Measurements from ENCODE around the gene EMCN. TPM values are rescaled to one million over a fixed set of nuclear protein-coding genes. Genes with fewer than 3 reads are reported as not detected.

EMCN gene
- polyA plus RNA-seq, 6 donors from 2014 or later: not detected

GRCh38 chr4:100469555-100469954 lies 48.3 kb downstream of the EMCN start:
- DNase-seq (no peak), ATAC-seq (ENCODE audit: low read depth in 2 of 2) (no peak)
- Mint-ChIP-seq H3K4me3 (no peak overlapping the region), H3K4me1 (no peaks in the 10 kb centered on the region), H3K36me3 (no peaks in the 10 kb centered on the region), H3K9me3 (peaks cover 0 to 4% (median 0%) of the 10 kb centered on the region in 7 donors), H3K27ac (no peak overlapping the region), H3K27me3 (peaks cover 0 to 8% (median 0%) of the 10 kb centered on the region in 3 donors)

GRCh38 chr4:100466501-100466900 lies 51.3 kb downstream of the EMCN start:
- Mint-ChIP-seq H3K27ac (no peak overlapping the region), H3K4me1 (no peaks in the 10 kb centered on the region), H3K4me3 (no peak overlapping the region), H3K36me3 (no peaks in the 10 kb centered on the region), H3K27me3 (peaks cover 0 to 8% (median 0%) of the 10 kb centered on the region in 3 donors), H3K9me3 (peaks cover 0 to 4% (median 0%) of the 10 kb centered on the region in 7 donors)
- no peak for DNase-seq
- no peak for ATAC-seq (ENCODE audit: low read depth in 2 of 2)

DNA sequence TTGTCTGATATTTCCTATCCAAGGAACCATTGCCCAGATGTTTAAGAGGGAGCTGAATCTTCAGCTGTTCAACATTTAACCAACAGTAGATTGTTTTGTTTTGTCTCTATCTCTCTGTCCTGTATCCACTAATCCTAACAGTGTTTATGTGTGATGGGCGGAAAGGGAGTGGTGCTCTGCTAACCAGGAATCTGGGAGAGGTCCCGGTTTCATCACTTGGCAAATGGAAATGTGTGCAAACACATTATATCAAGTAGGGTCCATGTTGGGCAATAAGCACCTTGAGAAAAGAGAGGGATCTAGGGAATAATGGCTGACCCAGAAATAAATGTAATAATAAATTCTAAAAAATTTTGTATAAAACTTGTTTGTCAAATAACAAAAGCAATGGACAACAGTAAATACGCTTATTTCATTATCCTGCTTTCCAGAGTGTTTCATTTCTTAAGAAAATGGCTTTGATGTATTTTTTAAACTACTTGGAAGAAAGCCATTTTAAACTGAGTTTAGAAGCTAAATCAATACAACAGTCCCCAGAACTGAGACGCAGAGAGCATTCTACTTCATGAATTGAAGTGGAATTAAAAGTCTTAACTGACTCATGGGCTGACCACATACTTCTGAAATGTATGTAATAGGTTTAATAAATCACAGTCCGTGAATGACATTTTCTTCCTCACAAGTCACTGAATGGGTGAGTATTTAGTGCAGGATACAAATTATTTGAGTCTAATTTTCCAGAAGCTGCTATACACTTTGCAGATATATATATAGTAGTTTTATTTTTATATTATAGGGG lies 55.8 kb downstream of the EMCN start:
- H3K36me3 Mint-ChIP-seq: no peaks in the 10 kb centered on the region
- H3K4me3 Mint-ChIP-seq: no peak overlapping the region

GRCh38 chr4:100450449-100450848 lies 67.4 kb downstream of the EMCN start:
- H3K27ac Mint-ChIP-seq: no peak overlapping the region
- H3K4me1 Mint-ChIP-seq: no peaks in the 10 kb centered on the region
- no peak overlapping the region for H3K4me3 Mint-ChIP-seq
- H3K27me3 Mint-ChIP-seq: peaks cover 0 to 5% (median 0%) of the 10 kb centered on the region in 3 donors
- no peak for ATAC-seq (ENCODE audit: low read depth in 2 of 2)
- DNase-seq: no peak
- no peaks in the 10 kb centered on the region for H3K36me3 Mint-ChIP-seq
- peaks cover 0 to 7% (median 3%) of the 10 kb centered on the region in 7 donors for H3K9me3 Mint-ChIP-seq

More for the DNA sequence above, 55.8 kb downstream of the EMCN start:
- Mint-ChIP-seq H3K9me3 (no peaks in the 10 kb centered on the region), H3K27ac (no peak overlapping the region), H3K4me1 (peaks cover 3 to 8% (median 3%) of the 10 kb centered on the region in 3 donors), H3K27me3 (peaks cover 0 to 8% (median 0%) of the 10 kb centered on the region in 3 donors)
- ATAC-seq (ENCODE audit: low read depth in 2 of 2): no peak
- DNase-seq: no peak

DNA sequence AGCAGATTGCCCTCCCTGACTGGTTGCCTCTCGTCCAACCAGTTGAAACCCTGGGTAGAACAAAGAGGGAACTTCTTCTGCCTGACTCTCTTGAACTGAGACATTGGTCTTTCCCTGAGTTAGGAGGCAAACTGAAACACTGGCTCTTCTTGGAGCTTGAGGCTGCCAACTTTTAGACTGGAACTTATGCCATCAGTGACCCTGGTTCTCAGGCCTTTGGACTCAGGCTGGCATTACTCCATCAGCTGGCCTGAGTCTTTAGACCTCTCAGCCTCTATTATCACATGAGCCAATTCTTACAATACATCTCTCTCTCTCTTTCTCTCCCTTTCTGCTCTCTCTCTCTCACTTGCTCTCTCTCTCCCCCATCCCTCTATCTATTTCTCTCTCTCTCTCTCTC lies 86.4 kb downstream of the EMCN start:
- no peak for ATAC-seq (ENCODE audit: low read depth in 2 of 2)
- H3K27me3 Mint-ChIP-seq: peaks cover 4 to 10% (median 5%) of the 10 kb centered on the region in 3 donors
- no peak overlapping the region for H3K27ac Mint-ChIP-seq

DNA sequence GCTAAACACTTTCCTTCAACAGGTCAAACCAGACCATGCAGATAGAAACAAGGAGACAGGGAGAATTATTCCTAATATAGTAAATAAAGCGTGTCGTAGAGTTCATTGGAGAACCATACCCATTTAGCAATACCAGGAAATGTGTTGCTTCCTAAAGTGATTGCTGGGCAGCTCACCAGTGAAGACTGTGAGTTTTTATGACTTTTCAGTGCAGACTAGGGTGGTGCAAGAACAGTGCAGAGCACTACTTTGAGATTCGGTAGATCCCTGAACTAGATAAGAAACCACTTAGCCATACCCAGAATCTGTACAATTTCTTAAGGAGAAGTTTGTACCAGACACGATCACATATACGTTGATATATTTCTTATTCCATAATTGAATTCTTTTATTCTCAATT lies 87.4 kb downstream of the EMCN start:
- H3K4me3 Mint-ChIP-seq: no peak overlapping the region
- H3K36me3 Mint-ChIP-seq: no peaks in the 10 kb centered on the region
- ATAC-seq (ENCODE audit: low read depth in 2 of 2) (no peak), DNase-seq (no peak)
- H3K27ac Mint-ChIP-seq: no peak overlapping the region
- H3K4me1 Mint-ChIP-seq: no peaks in the 10 kb centered on the region
- peaks cover 0 to 5% (median 0%) of the 10 kb centered on the region in 7 donors for H3K9me3 Mint-ChIP-seq
- peaks cover 4 to 10% (median 5%) of the 10 kb centered on the region in 3 donors for H3K27me3 Mint-ChIP-seq

More for the DNA sequence above, 86.4 kb downstream of the EMCN start:
- Mint-ChIP-seq H3K4me1 (no peaks in the 10 kb centered on the region), H3K36me3 (no peaks in the 10 kb centered on the region), H3K9me3 (peaks cover 0 to 5% (median 0%) of the 10 kb centered on the region in 7 donors), H3K4me3 (no peak overlapping the region)
- no peak for DNase-seq

DNA sequence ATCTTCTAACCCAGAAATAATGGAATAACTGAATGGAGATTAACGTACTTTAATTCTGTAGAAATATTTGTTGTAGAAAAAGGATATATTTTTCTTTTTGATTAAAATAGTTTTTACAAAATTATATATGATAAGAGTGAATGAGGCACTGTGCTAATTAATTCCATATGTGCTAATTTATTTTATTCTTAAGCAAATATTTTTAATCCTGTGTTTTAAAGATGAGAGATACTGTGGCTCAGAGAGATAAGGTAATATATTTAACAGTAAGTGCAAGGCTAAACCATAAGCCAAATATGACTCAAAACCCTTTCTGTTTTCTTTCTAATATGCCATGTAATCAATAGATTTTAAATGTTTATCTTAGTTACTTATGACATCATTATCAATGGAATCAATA lies 88.2 kb downstream of the EMCN start:
- DNase-seq: no peak
- peaks cover 0 to 2% (median 0%) of the 10 kb centered on the region in 7 donors for H3K9me3 Mint-ChIP-seq
- ATAC-seq (ENCODE audit: low read depth in 2 of 2): no peak
- peaks cover 4 to 10% (median 5%) of the 10 kb centered on the region in 3 donors for H3K27me3 Mint-ChIP-seq
- no peaks in the 10 kb centered on the region for H3K4me1 Mint-ChIP-seq
- no peak overlapping the region for H3K4me3 Mint-ChIP-seq
- no peak overlapping the region for H3K27ac Mint-ChIP-seq
- H3K36me3 Mint-ChIP-seq: no peaks in the 10 kb centered on the region

GRCh38 chr4:100428051-100428450 lies 89.8 kb downstream of the EMCN start:
- no peaks in the 10 kb centered on the region for H3K36me3 Mint-ChIP-seq
- H3K27me3 Mint-ChIP-seq: peaks cover 4 to 10% (median 5%) of the 10 kb centered on the region in 3 donors
- ATAC-seq (ENCODE audit: low read depth in 2 of 2) (no peak), DNase-seq (no peak)
- H3K9me3 Mint-ChIP-seq: peaks cover 0 to 2% (median 0%) of the 10 kb centered on the region in 7 donors
- H3K4me3 Mint-ChIP-seq: no peak overlapping the region
- peak overlapping the region in 1 of 6 donors; percentile 25 for H3K27ac Mint-ChIP-seq
- H3K4me1 Mint-ChIP-seq: no peaks in the 10 kb centered on the region

DNA sequence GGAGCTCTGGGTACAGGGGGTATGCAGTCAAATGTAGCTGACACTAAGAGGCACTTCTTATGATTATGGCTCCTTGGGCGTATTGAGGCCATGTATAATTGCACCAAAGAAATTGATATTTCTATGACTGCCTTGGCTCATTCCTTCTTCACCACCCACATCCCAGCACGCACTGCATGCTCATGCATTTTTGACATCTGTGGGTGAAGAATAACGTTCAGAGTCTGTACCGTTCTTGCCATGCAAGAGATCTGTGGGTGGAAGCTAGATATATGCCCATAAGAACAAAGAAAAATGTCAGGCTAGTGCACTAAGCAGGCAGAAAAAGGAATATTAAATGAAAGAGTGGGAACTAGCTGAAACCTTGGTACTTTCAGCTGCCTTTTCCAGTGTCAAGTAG lies 93.4 kb downstream of the EMCN start:
- no peak overlapping the region for H3K4me3 Mint-ChIP-seq
- peaks cover 4 to 10% (median 5%) of the 10 kb centered on the region in 3 donors for H3K27me3 Mint-ChIP-seq
- H3K9me3 Mint-ChIP-seq: peaks cover 0 to 2% (median 0%) of the 10 kb centered on the region in 7 donors
- H3K4me1 Mint-ChIP-seq: no peaks in the 10 kb centered on the region
- no peaks in the 10 kb centered on the region for H3K36me3 Mint-ChIP-seq
- no peak overlapping the region for H3K27ac Mint-ChIP-seq
- DNase-seq (no peak), ATAC-seq (ENCODE audit: low read depth in 2 of 2) (no peak)

GRCh38 chr4:100422894-100423293 lies 94.9 kb downstream of the EMCN start:
- no peak for ATAC-seq (ENCODE audit: low read depth in 2 of 2)

DNA sequence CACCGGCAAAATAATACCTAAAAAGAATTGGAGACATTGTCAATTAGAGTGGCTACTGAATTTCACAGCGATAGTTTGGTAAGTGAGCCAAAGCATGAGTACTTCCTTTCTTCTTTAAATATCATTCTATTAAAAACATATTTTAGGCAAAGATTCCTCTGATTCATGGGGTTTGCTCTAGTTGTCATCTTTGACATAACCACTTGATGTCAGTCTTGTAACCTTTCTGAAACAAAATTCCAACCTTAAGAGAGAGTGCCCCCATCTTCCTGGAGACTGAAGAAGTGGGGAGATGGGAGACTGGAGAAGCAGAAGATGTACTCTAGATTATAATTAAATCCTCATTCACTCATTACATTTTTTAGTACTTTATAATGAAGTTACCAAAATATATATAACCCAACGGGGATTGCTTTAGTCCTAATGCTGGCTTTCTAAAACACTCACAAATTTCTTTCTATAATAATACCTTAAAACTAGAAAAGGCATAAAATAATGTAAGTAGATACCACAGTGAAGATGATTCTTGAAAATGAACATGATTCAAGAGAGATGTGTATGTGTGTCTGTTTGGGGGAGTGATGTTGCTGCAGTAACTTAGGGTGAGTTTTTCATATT lies 96.4 kb downstream of the EMCN start:
- DNase-seq (no peak), ATAC-seq (ENCODE audit: low read depth in 2 of 2) (no peak)
- H3K27me3 Mint-ChIP-seq: no peaks in the 10 kb centered on the region
- H3K36me3 Mint-ChIP-seq: no peaks in the 10 kb centered on the region
- H3K4me3 Mint-ChIP-seq: no peak overlapping the region
- H3K4me1 Mint-ChIP-seq: no peaks in the 10 kb centered on the region
- H3K9me3 Mint-ChIP-seq: no peaks in the 10 kb centered on the region
- peak overlapping the region in 1 of 6 donors; percentile 75 for H3K27ac Mint-ChIP-seq

More at GRCh38 chr4:100422894-100423293, 94.9 kb downstream of the EMCN start:
- Mint-ChIP-seq H3K27ac (no peak overlapping the region), H3K36me3 (no peaks in the 10 kb centered on the region), H3K4me1 (no peaks in the 10 kb centered on the region), H3K4me3 (no peak overlapping the region), H3K9me3 (peaks cover 0 to 2% (median 0%) of the 10 kb centered on the region in 7 donors), H3K27me3 (peaks cover under 1 to 6% (median 3%) of the 10 kb centered on the region in 3 donors)
- no peak for DNase-seq

DNA sequence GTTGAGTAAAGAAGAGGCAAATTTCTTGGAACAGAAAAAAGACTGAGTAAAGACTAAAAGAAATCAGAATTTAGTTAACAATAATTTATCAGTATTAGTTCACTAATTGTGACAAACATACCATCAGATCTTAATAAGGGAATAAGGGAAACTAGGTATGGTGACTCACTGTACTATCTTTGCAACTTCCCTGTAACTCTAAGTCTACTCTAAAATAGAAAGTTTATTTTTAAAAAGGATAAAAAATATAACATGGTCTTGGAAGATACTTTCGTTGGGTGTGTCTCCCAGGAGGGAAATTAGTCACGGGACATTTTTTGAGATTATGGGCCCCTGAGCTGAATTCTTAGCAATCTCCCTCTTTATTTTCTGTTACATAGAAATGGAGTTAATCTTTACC lies 97.3 kb downstream of the EMCN start:
- Mint-ChIP-seq H3K27me3 (no peaks in the 10 kb centered on the region), H3K36me3 (no peaks in the 10 kb centered on the region), H3K9me3 (no peaks in the 10 kb centered on the region), H3K27ac (no peak overlapping the region), H3K4me3 (no peak overlapping the region), H3K4me1 (no peaks in the 10 kb centered on the region)
- ATAC-seq (ENCODE audit: low read depth in 2 of 2) (no peak), DNase-seq (no peak)

DNA sequence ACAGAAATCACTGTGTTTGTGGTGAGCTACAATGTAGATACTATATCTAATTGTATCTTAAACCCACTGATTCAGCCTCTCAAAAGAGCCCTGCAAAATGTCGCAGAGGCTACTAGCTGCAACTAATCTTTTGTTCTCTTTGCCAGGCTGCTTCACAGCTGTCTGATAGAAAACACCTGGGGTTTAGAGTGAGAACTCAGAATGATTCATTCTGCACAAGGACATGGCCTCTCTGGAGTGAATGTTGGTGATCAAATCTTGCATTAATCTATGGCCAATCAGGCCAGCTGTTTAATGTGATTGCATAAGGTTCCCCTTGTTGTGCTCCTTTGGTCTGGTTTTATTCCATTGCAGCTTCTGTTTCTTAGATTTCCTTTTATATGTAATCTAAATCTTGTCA lies 100.3 kb downstream of the EMCN start:
- ATAC-seq (ENCODE audit: low read depth in 2 of 2): no peak
- no peaks in the 10 kb centered on the region for H3K9me3 Mint-ChIP-seq

More for the DNA sequence above, 100.3 kb downstream of the EMCN start:
- Mint-ChIP-seq H3K4me1 (no peaks in the 10 kb centered on the region), H3K4me3 (no peak overlapping the region), H3K27me3 (no peaks in the 10 kb centered on the region), H3K27ac (no peak overlapping the region), H3K36me3 (no peaks in the 10 kb centered on the region)
- no peak for DNase-seq

Data from naive B cell (primary cell).